ENCODE data around the gene WNT3A.

WNT3A gene

GRCh38 chr1:228092342-228093049 lies 85.7 kb downstream of the WNT3A start:
- TF ChIP-seq CTCF (IDR thresholded peaks at IDR 0.05; ENCODE audit: low read depth, low read length) = no peak
- DNase-seq (ENCODE audit: low read depth in 2 of 2) = no peak
- H3K4me3 ChIP-seq (replicated peaks in 1 of 2; ENCODE audit: low read depth in 2 of 2, low read length in 2 of 2) = no peak overlapping the region

- no peak for DNase-seq (ENCODE audit: low read depth in 2 of 2)
- TF ChIP-seq CTCF (IDR thresholded peaks at IDR 0.05; ENCODE audit: low read depth, low read length) = no peak
- no peak overlapping the region for H3K4me3 ChIP-seq (replicated peaks in 1 of 2; ENCODE audit: low read depth in 2 of 2, low read length in 2 of 2)
These were observed 86.5 kb downstream of the WNT3A start for GRCh38 chr1:228093050-228093906.

- no peak for TF ChIP-seq CTCF (IDR thresholded peaks at IDR 0.05; ENCODE audit: low read depth, low read length)
- DNase-seq (ENCODE audit: low read depth in 2 of 2) = no peak
- no peak overlapping the region for H3K4me3 ChIP-seq (replicated peaks in 1 of 2; ENCODE audit: low read depth in 2 of 2, low read length in 2 of 2)
These were observed 87.7 kb downstream of the WNT3A start for GRCh38 chr1:228094432-228095016.

GRCh38 chr1:228095161-228095560 lies 88.4 kb downstream of the WNT3A start:
- DNase-seq (ENCODE audit: low read depth in 2 of 2) = no peak
- H3K4me3 ChIP-seq (replicated peaks in 1 of 2; ENCODE audit: low read depth in 2 of 2, low read length in 2 of 2) = no peak overlapping the region

GRCh38 chr1:228095938-228096337 lies 89.1 kb downstream of the WNT3A start:
- no peak overlapping the region for H3K4me3 ChIP-seq (replicated peaks in 1 of 2; ENCODE audit: low read depth in 2 of 2, low read length in 2 of 2)
- no peak for TF ChIP-seq CTCF (IDR thresholded peaks at IDR 0.05; ENCODE audit: low read depth, low read length)
- DNase-seq (ENCODE audit: low read depth in 2 of 2) = peak in 1 of 2 donors; percentile 29

More at GRCh38 chr1:228095161-228095560, 88.4 kb downstream of the WNT3A start:
- TF ChIP-seq CTCF (IDR thresholded peaks at IDR 0.05; ENCODE audit: low read depth, low read length) = no peak

- TF ChIP-seq CTCF (IDR thresholded peaks at IDR 0.05; ENCODE audit: low read depth, low read length) = no peak
- no peak for DNase-seq (ENCODE audit: low read depth in 2 of 2)
- H3K4me3 ChIP-seq (replicated peaks in 1 of 2; ENCODE audit: low read depth in 2 of 2, low read length in 2 of 2) = no peak overlapping the region
These were observed 89.9 kb downstream of the WNT3A start for GRCh38 chr1:228096416-228097332.
